Left cardiac atrium (tissue), 4 donors: ENCODE data around the gene CCDC183. TPM values are rescaled to one million over a fixed set of nuclear protein-coding genes. Genes with fewer than 3 reads are reported as not detected.
"Not testable (repeated sequence)": the region's sequence is repeated elsewhere in the genome, so short reads cannot be mapped to it uniquely, and the experiment has no call there.

ENCODE experiments used
- ATAC-seq, 2 donors: fragments of 200-7000 bp; cut with Tn5 transposase; one replicate each; pipeline ENCODE4 v1.9.1; 2020; ENCODE audit warnings: mild to moderate bottlenecking in 2 of 2, moderate library complexity in 2 of 2
- DNase-seq: peaks from one replicate; pipeline ENCODE4 v3.0.0-alpha.2; 2020
- intact Hi-C, 2 donors: fragments of 100-400 bp; cut with DNase I; formaldehyde crosslinking; loops; one replicate each; pipeline versions ENCODE4 v1.14.1 to v1.15.1; 2022 to 2023
- total RNA-seq, 2 donors: library from RNA; stranded (reverse); fragmentation: NEBNext Ultra II Directional; extraction: Animal tissue kit (Norgen Biotek cat#: 25700); gene quantifications; one replicate each; pipeline ENCODE4 v1.2.1, GENCODE V29; 2021
- donor health status: DM: no; HTN: yes; CAD: no.
- donor health status: DM: no; HTN: yes; CAD: no; lungs with severe emphysema.
- donor health status: DM: yes; HTN: yes; CAD: no.
- donor health status: Dilated cardiomyopathy.

The CCDC183 gene
- total RNA-seq, 2 donors from 2014 or later: 1.1 to 1.6 TPM

- ATAC-seq (no peak), DNase-seq (peak; percentile 11)
- intact Hi-C loops: no loop called here
Observed at GRCh38 chr9:136829981-136830885, 34.1 kb downstream of the CCDC183 start.

- intact Hi-C loops: no loop called here
- DNase-seq (peak; percentile 12), ATAC-seq (no peak)
Observed at GRCh38 chr9:136831002-136831719, 35.0 kb downstream of the CCDC183 start.

GRCh38 chr9:136831720-136832104 is 35.6 kb downstream of the CCDC183 start:
- DNase-seq: peak; percentile 21
- no peak for ATAC-seq
- intact Hi-C loops: no loop called here

- ATAC-seq (no peak), DNase-seq (peak; percentile 7)
- intact Hi-C loops: no loop called here
Observed at GRCh38 chr9:136832581-136832980, 36.4 kb downstream of the CCDC183 start.

DNA sequence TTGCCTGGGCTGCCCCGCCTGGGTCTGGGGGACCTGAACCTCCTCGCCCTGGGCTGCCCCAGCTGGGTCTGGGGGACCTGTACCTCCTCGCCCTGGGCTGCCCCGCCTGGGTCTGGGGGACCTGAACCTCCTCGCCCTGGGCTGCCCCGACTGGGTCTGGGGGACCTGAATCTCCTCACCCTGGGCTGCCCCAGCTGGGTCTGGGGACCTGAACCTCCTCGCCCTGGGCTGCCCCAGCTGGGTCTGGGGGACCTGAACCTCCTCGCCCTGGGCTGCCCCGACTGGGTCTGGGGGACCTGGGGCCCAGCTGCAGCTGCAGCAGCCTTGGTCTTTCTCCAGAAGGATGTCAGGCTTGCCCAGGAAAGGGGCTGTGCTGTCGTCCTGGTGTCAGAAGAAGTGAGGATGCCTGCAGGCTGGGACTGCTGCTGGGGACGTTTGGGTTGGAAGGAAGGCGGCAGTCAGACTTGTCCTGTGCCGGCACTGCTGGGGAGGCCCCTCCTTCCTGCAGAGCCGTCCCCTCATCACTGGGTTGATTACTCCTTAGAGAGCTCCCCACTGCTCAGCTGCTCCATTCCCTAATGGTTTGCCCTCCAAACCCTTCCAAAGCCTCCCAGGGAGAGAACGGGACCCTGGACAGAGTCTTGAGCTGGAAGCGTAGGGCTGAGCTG is 37.4 kb downstream of the CCDC183 start:
- ATAC-seq, intact Hi-C loops: not testable (repeated sequence)
- peak; percentile 11 for DNase-seq

DNA sequence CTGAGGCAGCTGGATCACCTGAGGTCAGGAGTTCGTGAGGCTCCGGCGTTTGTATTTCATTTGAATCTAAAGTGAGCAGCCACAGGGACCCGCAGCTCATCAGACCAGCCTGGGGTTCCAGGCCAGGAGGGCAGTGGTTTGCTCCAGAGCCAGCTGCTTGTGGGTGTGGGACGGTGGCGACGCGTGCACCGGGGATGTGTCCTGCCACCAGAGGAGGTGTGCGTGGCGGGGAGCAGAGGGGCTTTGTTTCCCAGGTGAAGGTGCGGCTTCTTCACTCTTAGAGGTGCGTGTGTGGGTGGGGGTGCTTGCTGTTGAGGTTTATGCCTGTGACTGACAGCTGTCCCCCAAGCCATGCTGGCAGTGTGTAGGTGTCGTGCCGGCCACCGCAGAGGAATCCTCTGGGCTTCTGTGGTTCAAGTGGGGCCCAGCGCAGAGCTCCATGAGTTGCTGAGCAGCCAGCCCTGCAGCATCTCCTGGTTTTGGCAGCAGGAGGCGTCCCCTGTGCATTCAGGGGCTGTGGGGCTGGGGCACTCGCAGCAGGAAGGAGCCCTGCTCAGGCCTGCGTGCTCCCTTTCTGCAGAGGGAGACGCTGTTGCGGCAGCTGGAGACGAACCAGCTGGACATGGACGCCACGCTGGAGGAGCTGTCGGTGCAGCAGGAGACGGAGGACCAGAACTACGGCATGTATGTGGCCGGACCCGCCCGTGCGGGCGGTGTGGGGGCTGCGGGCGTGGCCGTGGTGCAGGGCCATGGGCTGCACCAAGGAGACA is 39.2 kb downstream of the CCDC183 start:
- DNase-seq (peak; percentile 10), ATAC-seq (no peak)
- intact Hi-C loops: no loop called here

- ATAC-seq (no peak), DNase-seq (peak; percentile 17)
- intact Hi-C loops: no loop called here
Observed at GRCh38 chr9:136835932-136836904, 40.1 kb downstream of the CCDC183 start.

DNA sequence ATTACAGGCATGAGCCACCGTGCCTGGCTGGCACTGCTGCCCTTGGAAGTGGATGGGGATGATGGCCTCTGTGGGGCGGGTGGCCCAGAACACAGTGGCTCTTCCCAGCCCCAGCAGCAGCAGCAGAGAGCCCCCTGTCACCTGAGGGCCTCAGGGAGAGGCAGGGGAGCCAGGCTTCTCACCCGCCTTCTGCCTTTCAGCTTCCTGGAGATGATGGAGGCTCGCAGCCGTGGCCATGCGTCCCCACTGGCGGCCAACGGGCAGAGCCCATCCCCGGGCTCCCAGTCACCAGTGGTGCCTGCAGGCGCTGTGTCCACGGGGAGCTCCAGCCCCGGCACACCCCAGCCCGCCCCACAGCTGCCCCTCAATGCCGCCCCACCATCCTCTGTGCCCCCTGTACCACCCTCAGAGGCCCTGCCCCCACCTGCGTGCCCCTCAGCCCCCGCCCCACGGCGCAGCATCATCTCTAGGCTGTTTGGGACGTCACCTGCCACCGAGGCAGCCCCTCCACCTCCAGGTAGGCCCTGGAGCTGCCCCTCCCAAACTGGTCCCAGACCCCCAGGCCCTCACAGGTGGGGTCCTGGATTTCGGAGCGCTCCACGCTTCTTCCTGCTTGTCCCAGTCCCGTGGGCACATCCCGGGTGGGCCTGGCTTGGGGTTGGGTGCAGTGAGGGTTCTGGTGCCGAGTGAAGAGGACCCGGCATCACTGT is 41.2 kb downstream of the CCDC183 start:
- no peak for DNase-seq
- ATAC-seq: no peak
- intact Hi-C loops: no loop called here

DNA sequence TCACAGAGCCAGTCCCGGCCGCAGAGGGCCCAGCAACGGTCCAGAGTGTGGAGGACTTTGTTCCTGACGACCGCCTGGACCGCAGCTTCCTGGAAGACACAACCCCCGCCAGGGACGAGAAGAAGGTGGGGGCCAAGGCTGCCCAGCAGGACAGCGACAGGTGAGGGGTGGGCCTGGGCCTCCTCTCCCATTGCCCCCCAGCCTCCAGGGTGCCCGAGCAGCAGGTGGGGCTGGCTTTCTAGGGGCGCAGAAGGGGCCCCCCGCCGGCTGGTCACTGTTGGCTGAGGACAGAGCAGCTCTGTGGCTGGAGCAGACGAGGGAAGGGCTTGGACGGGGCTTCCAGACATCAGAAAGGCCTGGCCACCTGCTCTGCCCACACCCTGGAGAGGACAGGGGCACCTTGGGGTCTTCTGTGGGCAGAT is 41.7 kb downstream of the CCDC183 start:
- intact Hi-C loops, ATAC-seq, DNase-seq: not testable (repeated sequence)

DNA sequence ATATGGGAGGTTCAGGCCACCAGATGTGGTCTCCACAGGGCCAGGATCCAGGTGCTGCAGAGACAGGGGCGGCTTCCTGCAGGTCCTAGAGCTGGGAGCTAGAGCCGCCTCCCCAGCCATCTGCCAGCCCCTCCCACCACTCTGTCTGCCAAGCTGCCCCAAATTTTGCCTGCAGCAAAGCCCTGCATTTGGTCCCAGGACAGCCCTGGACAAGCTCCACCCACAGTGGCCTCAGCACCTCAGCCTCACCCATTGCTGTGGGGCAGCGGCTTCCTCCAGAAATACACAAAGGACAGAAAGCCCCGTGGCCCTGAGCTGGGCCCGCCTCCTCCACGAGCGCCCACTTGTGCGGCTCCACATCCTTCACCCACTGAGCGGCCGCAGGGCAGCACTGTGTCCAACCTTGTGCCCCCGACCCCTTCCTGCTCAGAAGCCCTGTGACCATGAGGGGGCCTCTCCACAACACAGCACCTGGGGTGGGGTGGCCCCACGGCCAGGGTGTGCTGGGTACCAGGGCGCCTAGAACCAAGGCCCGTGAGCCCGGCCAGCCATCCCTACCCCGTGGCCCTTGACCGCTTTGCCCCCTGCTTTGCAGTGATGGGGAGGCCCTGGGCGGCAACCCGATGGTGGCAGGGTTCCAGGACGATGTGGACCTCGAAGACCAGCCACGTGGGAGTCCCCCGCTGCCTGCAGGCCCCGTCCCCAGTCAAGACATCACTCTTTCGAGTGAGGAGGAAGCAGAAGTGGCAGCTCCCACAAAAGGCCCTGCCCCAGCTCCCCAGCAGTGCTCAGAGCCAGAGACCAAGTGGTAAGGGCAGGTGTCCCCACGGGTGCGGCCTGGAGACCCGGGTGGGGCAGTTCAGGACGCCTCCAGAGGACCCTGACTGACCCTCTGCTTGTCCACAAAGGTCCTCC is 42.4 kb downstream of the CCDC183 start:
- ATAC-seq: no peak
- DNase-seq: no peak
- intact Hi-C loops: no loop called here

DNA sequence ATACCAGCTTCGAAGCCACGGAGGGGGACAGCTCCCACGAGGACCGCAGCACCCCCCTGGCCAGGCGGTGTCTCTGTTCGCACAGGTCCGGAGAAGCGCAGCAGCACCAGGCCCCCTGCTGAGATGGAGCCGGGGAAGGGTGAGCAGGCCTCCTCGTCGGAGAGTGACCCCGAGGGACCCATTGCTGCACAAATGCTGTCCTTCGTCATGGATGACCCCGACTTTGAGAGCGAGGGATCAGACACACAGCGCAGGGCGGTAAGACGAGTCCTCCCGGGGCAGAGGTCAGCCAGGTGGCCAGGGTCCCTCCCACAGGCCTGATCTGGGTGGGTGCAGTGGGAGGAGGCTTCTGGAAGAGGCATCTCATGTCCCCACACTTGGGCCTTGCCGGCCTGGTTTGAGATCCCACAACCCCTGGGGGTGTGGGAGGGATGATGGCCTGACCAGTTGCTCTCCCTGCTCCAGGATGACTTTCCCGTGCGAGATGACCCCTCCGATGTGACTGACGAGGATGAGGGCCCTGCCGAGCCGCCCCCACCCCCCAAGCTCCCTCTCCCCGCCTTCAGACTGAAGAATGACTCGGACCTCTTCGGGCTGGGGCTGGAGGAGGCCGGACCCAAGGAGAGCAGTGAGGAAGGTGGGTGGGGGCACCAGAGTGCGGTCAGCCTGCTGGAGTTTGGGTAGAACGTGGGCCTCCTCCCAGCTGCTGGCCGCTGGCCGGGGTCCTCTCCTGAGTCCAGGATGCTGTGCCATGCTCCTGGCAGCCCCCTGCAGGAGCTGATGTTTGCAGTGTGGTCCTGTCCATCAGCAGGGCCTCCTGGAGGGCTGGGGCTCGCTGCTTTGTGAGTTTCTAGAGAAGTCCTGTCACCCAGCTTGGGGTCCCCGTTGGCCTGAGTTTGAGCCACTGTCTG is 43.3 kb downstream of the CCDC183 start:
- intact Hi-C loops: loop anchor here in 1 of 2 donors (10.0 kb wide), 1 partner anchor 45 kb away; the partner anchor contains the start of genes CCDC183 and TMEM141
- ATAC-seq: no peak

DNA sequence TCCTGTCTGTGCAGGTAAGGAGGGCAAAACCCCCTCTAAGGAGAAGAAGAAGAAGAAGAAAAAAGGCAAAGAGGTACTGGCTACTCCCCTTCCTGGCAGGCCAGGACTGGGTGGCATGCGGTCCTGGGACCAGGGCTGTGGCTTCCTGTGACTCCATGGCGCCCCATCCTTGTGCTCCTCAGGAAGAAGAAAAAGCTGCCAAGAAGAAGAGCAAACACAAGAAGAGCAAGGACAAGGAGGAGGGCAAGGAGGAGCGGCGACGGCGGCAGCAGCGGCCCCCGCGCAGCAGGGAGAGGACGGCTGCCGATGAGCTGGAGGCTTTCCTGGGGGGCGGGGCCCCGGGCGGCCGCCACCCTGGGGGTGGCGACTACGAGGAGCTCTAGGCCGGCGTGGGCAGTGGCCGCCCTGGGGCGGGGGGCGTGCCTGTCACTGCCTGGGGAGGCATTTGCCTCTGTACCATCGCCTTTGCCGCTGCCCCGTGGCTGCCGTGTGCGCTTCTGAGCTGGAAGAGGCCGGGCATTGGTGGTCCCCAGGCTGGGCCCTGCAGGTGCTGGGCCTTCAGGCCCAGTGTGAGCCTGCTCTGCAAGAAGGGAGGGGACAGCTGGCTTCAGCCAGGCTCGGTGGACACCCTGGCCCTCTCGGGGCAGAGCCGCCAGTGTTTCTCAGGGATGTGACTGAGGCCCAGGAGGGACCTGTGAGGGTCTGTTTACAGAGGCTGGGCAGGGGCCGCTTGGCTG is 44.2 kb downstream of the CCDC183 start:
- ATAC-seq: no peak
- DNase-seq: no peak
- intact Hi-C loops: loop anchor here in 1 of 2 donors (10.0 kb wide), 1 partner anchor 46 kb away; the partner anchor contains the start of genes CCDC183 and TMEM141

More for the DNA sequence above, 43.3 kb downstream of the CCDC183 start:
- no peak for DNase-seq

DNA sequence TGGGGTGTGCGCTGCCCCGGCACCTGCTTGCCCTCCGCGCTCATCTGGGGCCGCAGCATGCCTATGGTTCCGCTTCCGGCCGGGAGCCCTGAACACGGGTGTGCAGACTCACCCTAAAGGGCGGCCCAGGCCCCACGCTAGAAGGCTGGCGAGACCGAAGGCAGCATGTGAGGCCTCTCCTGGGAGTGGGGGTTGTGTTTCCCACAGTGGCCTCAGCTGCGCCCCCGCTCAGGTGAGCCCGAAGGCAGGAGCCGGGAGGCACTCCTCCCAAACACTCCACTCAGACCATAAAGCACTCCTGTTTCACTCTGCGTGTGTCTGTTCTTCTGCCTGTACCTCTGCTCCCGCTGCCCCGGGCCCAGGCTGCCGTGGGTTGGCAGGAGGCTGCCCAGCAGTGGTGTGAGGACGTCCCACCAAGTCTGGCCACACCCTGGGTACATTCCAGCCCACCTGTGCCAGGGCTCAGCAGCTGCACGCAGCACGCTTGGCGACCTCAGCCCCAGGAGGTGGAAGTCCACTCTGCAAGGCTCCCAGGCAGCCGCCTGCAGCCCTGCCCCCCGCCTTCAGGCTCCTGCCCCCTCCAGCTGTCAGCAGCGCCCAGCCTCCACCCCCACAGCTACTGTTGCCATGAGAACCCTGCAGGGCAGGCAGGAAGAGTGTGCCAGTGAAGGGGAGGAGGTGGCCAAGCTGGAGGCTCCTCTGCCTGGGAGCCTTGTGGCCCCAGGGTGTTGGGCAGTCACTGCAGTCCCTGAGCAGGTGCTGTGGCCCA is 44.9 kb downstream of the CCDC183 start:
- intact Hi-C loops: loop anchor here in 1 of 2 donors (10.0 kb wide), 1 partner anchor 46 kb away; the partner anchor contains the start of genes CCDC183 and TMEM141
- ATAC-seq: peak; percentile 39 to 47

More for the DNA sequence above, 44.9 kb downstream of the CCDC183 start:
- DNase-seq: no peak
